Upper lobe of right lung (tissue), 1 donor: ENCODE results near the gene DPP9. TPM values are rescaled to one million over a fixed set of nuclear protein-coding genes. Genes with fewer than 3 reads are reported as not detected.

ENCODE experiments used
- ATAC-seq: fragments of 200-7000 bp; cut with Tn5 transposase; one replicate; pipeline ENCODE4 v1.9.1; 2020; ENCODE audit warnings: mild to moderate bottlenecking, moderate library complexity
- DNase-seq: peaks from one replicate; pipeline ENCODE4 v3.0.0-alpha.2; 2020
- H3K27ac ChIP-seq: fragments of 200-600 bp; one replicate; pipeline ENCODE4 v1.8.0; 2022
- H3K27me3 ChIP-seq: fragments of 200-600 bp; one replicate; pipeline ENCODE4 v1.8.0; 2022; ENCODE audit warnings: mild to moderate bottlenecking
- H3K36me3 ChIP-seq: fragments of 200-600 bp; one replicate; pipeline ENCODE4 v1.8.0; 2022
- H3K4me1 ChIP-seq: fragments of 200-600 bp; one replicate; pipeline ENCODE4 v1.8.0; 2022
- H3K4me3 ChIP-seq: fragments of 200-600 bp; one replicate; pipeline ENCODE4 v1.8.0; 2022; ENCODE audit warnings: mild to moderate bottlenecking
- H3K9me3 ChIP-seq: fragments of 200-600 bp; one replicate; pipeline ENCODE4 v1.8.0; 2022
- CTCF ChIP-seq: fragments of 200-600 bp; IDR thresholded peaks from one replicate; pipeline ENCODE4 v1.8.0; 2022; ENCODE audit warnings: antibody characterized with exemption
- intact Hi-C: fragments of 100-400 bp; cut with DNase I; formaldehyde crosslinking; loops from one replicate; pipeline ENCODE4 v1.11.0; 2022
- total RNA-seq: library from RNA; stranded (reverse); fragmentation: NEBNext Ultra II Directional; extraction: Animal tissue kit (Norgen Biotek cat#: 25700); gene quantifications from one replicate; pipeline ENCODE4 v1.2.1, GENCODE V29; 2021
- donor health status: DM: no; HTN: yes; CAD: no; lungs with severe emphysema.

Gene DPP9
- total RNA-seq, 1 donor from 2014 or later, result 75.8 TPM

- Histone ChIP-seq H3K4me3 (no peak overlapping the region), H3K27me3 (no peaks in the 10 kb centered on the region), H3K4me1 (no peaks in the 10 kb centered on the region), H3K27ac (no peak overlapping the region), H3K36me3 (peaks cover 81% of the 10 kb centered on the region), H3K9me3 (no peaks in the 10 kb centered on the region)
- no peak for DNase-seq
- intact Hi-C loops, result no loop called here
- ATAC-seq, result no peak
- no peak for TF ChIP-seq CTCF
These were observed 62.6 kb downstream of the DPP9 start for GRCh38 chr19:4660993-4661392.

- Histone ChIP-seq H3K36me3 (peaks cover 82% of the 10 kb centered on the region), H3K9me3 (no peaks in the 10 kb centered on the region), H3K27ac (no peak overlapping the region), H3K4me3 (no peak overlapping the region), H3K27me3 (no peaks in the 10 kb centered on the region), H3K4me1 (no peaks in the 10 kb centered on the region)
- ATAC-seq, result peak; percentile 50
- intact Hi-C loops, result no loop called here
- no peak for DNase-seq
- peak; percentile 18 for TF ChIP-seq CTCF
These were observed 63.4 kb downstream of the DPP9 start for GRCh38 chr19:4660181-4660791.

- DNase-seq (no peak), ATAC-seq (no peak)
- no peak for TF ChIP-seq CTCF
- Histone ChIP-seq H3K9me3 (no peaks in the 10 kb centered on the region), H3K36me3 (peaks cover 78% of the 10 kb centered on the region), H3K4me1 (no peaks in the 10 kb centered on the region), H3K27ac (no peak overlapping the region), H3K27me3 (no peaks in the 10 kb centered on the region), H3K4me3 (no peak overlapping the region)
- intact Hi-C loops, result no loop called here
These were observed 65.8 kb downstream of the DPP9 start for GRCh38 chr19:4657835-4658234.

- Histone ChIP-seq H3K4me1 (no peaks in the 10 kb centered on the region), H3K36me3 (peaks cover 72% of the 10 kb centered on the region), H3K27me3 (no peaks in the 10 kb centered on the region), H3K4me3 (no peak overlapping the region), H3K27ac (no peak overlapping the region), H3K9me3 (no peaks in the 10 kb centered on the region)
- no peak for TF ChIP-seq CTCF
- intact Hi-C loops, result no loop called here
- ATAC-seq (no peak), DNase-seq (no peak)
These were observed 66.4 kb downstream of the DPP9 start for GRCh38 chr19:4657262-4657661.

GRCh38 chr19:4656102-4656501 is 67.5 kb downstream of the DPP9 start:
- Histone ChIP-seq H3K4me1 (no peaks in the 10 kb centered on the region), H3K4me3 (no peak overlapping the region), H3K9me3 (no peaks in the 10 kb centered on the region), H3K27me3 (no peaks in the 10 kb centered on the region), H3K27ac (no peak overlapping the region), H3K36me3 (peaks cover 64% of the 10 kb centered on the region)
- intact Hi-C loops, result no loop called here
- ATAC-seq (no peak), DNase-seq (no peak)
- TF ChIP-seq CTCF, result no peak
